IPS DF 6.9 (cell line): Measurements from ENCODE around the gene ADARB2.
"Not testable (repeated sequence)": the region's sequence is repeated elsewhere in the genome, so short reads cannot be mapped to it uniquely, and the experiment has no call there.

Source experiments
- DNase-seq: peaks from one replicate; pipeline ENCODE4 v3.0.0-alpha.2; 2013; ENCODE audit warnings: low read depth, low spot score
- H3K27ac ChIP-seq: one replicate; pipeline ENCODE4 v1.5.1; 2013; ENCODE audit warnings: low read length, control low read depth
- H3K27me3 ChIP-seq: 2 replicates; pipeline ENCODE4 v1.6.1; 2013; ENCODE audit warnings: mild to moderate bottlenecking, low read length; ENCODE audit not compliant: control insufficient read depth, insufficient read depth
- H3K36me3 ChIP-seq: 2 replicates; pipeline ENCODE4 v1.6.1; 2013; ENCODE audit warnings: low read length; ENCODE audit not compliant: control insufficient read depth, insufficient read depth
- H3K4me1 ChIP-seq: 2 replicates; pipeline ENCODE4 v1.6.1; 2013; ENCODE audit warnings: low read length; ENCODE audit not compliant: control insufficient read depth, insufficient read depth
- H3K4me3 ChIP-seq: 2 replicates; pipeline ENCODE4 v1.5.1; 2013; ENCODE audit warnings: mild to moderate bottlenecking, low read length
- H3K9me3 ChIP-seq: 2 replicates; pipeline ENCODE4 v1.6.1; 2013; ENCODE audit warnings: low read length, inconsistent platforms; ENCODE audit not compliant: control insufficient read depth, insufficient read depth
- WGBS: extraction: QIAGEN DNeasy Blood & Tissue Kit; methylation state at CpG from one replicate; pipeline ENCODE4 v1.1.7; 2013; ENCODE audit warnings: mixed read lengths, missing lambda C conversion rate; ENCODE audit not compliant: insufficient read length, insufficient coverage; 5-methylcytosine and 5-hydroxymethylcytosine counted together

ADARB2 gene

DNA sequence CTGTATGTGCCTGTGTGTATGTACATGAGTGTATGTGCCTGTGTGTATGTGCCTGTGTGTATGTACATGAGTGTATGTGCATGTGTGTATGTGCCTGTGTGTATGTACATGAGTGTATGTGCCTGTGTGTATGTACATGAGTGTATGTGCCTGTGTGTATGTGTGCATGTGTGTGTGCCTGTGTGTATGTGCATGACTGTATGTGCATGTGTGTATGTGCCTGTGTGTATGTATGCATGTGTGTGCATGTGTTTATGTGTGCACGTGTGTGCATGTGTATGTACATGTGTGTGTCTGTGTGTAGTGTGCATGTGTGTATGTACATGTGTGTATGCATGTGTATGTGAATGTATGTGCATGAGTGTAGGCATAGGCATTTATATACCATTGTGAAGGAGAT lies 274.8 kb downstream of the ADARB2 start:
- Histone ChIP-seq H3K27me3 (no peaks in the 10 kb centered on the region; the same call in 1 of the 2 replicates), H3K4me3 (no peak overlapping the region), H3K27ac (no peak overlapping the region), H3K4me1 (no peaks in the 10 kb centered on the region; the same call in 1 of the 2 replicates), H3K36me3 (no peaks in the 10 kb centered on the region), H3K9me3 (no peaks in the 10 kb centered on the region)
- WGBS = no CpG with 5 or more reads among the region's 1 CpG
- DNase-seq = no peak

DNA sequence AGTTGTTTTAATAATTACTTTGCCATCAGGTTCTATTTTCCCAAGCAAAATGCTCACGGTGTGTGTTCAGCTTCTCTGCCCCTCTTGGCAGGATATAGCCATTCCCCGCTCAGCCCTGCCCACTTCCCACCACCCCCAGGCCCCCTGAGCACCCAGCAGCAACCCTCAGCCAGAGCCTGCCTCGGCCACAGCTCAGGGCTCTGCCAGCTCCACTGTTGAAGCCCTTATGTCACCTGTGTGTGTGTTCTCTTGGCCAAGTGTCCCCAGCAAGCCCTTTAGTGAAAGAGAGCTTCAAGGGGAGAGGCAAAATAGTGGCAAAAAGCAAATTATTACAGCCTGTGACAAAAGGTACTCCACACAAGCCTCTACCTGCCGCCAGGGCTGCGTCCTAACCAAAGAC lies 275.3 kb downstream of the ADARB2 start:
- Histone ChIP-seq H3K36me3 (no peaks in the 10 kb centered on the region), H3K4me1 (no peaks in the 10 kb centered on the region; the same call in 1 of the 2 replicates), H3K4me3 (no peak overlapping the region), H3K27me3 (no peaks in the 10 kb centered on the region; the same call in 1 of the 2 replicates), H3K9me3 (no peaks in the 10 kb centered on the region), H3K27ac (no peak overlapping the region)
- no peak for DNase-seq
- no CpG with 5 or more reads among the region's 5 CpGs for WGBS

DNA sequence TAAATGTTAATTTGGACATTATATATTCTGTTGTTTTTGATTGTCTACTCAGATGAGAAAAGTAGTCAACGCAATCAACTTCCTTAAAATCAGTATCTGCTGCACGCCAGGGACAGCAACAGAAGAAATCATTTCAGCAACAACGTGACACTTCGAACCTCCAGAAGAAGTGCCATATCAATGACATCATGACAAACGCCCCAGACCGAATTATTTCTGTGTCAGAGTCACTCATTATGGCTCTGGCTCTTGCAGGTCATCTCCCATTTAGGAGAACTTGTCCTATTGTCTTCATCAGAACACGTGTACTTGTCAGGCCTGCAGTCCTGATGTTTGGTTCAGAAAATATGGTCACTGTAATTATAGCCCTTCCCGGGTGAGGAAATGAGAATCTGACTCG lies 276.3 kb downstream of the ADARB2 start:
- Histone ChIP-seq H3K27ac (no peak overlapping the region), H3K36me3 (no peaks in the 10 kb centered on the region), H3K27me3 (no peaks in the 10 kb centered on the region; the same call in 1 of the 2 replicates), H3K4me3 (no peak overlapping the region), H3K9me3 (no peaks in the 10 kb centered on the region), H3K4me1 (no peaks in the 10 kb centered on the region; the same call in 1 of the 2 replicates)
- no CpG with 5 or more reads among the region's 9 CpGs for WGBS
- DNase-seq = no peak

DNA sequence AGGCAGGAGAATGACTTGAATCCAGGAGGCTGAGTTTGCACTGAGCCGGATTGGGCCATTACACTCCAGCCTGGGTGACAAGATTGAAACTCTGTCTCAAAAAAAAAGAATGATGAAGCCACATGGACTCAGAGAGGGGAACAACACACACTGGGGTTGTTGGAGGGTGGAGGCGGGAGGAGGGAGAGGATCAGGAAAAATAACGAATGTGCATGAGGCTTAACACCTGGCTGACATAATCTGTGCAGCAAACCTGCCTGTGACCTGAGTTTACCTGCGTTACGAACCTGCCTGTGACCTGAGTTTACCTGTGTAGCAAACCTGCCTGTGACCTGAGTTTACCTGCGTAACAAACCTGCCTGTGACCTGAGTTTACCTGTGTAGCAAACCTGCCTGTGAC lies 277.7 kb downstream of the ADARB2 start:
- WGBS = no CpG with 5 or more reads among the region's 6 CpGs
- not testable (repeated sequence) for H3K4me1 ChIP-seq, DNase-seq, H3K27me3 ChIP-seq, H3K27ac ChIP-seq, H3K36me3 ChIP-seq, H3K4me3 ChIP-seq, H3K9me3 ChIP-seq

DNA sequence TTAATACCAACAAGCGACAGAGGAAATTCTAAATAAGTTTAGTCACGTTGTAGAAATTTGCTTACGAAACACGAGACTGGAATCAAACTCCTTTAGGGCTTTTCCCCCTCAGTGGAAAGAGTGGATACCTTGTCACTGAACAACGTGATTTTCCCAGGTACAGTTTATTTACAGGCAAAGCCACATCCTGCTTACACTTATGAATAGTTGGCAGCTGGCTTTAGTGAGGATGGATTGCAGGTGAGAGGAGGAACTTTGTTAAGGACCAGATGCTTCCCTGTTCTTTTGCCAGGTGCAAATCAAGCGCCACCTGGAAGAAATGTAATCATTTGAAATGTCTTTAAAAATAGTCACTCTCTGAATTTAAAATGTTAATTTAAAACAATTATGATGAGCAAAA lies 282.4 kb downstream of the ADARB2 start:
- no peak for DNase-seq
- WGBS = no CpG with 5 or more reads among the region's 6 CpGs
- no peaks in the 10 kb centered on the region; the same call in 1 of the 2 replicates for H3K4me1 ChIP-seq
- no peaks in the 10 kb centered on the region; the same call in 1 of the 2 replicates for H3K36me3 ChIP-seq
- no peak overlapping the region for H3K27ac ChIP-seq
- H3K27me3 ChIP-seq = no peaks in the 10 kb centered on the region; the same call in none of the 2 replicates
- H3K9me3 ChIP-seq = no peaks in the 10 kb centered on the region
- H3K4me3 ChIP-seq = no peak overlapping the region

DNA sequence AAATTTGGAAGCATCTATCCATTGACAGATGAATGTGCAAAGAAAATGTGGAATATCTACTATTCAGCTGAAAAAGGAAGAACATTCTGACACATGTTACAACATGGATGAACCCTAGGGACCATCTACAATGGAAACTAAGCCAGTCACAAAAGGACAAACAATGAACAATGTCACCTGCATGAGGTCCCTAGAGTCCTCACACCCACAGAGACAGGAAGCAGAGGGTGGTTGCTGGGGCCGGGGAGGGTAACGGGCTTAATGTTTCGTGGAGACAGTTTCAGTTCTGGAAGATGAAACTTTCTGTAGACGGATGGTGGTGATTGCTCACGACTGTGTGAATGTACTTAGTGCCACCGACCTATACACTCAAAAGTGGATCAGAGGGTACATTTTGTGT lies 282.9 kb downstream of the ADARB2 start:
- H3K36me3 ChIP-seq = no peaks in the 10 kb centered on the region; the same call in 1 of the 2 replicates
- no peaks in the 10 kb centered on the region for H3K9me3 ChIP-seq
- DNase-seq = no peak
- no CpG with 5 or more reads among the region's 6 CpGs for WGBS
- H3K4me3 ChIP-seq = no peak overlapping the region
- no peak overlapping the region for H3K27ac ChIP-seq
- no peaks in the 10 kb centered on the region; the same call in none of the 2 replicates for H3K27me3 ChIP-seq
- no peaks in the 10 kb centered on the region; the same call in 1 of the 2 replicates for H3K4me1 ChIP-seq

DNA sequence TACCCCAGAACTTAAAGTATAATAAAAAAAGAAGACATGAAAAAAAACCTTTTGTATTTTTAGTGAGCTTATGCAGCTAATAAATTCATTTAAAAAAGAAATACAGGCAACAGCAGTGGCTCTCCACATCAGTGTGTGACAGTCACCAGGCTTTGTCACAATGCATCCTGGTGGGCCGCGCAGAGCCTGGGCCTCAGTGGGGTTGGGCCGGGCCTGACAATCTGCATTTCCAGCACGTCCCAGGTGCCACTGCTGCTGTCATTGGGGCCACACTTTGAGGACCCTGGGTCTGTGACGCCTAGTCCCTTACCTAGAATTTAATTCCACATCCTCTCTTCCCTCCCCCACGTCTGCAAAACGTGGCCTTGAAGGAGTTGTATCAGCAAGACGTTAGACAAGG lies 284.5 kb downstream of the ADARB2 start:
- no peak overlapping the region for H3K27ac ChIP-seq
- DNase-seq = no peak
- peaks cover 2% of the 10 kb centered on the region; the same call in 1 of the 2 replicates for H3K4me1 ChIP-seq
- no CpG with 5 or more reads among the region's 8 CpGs for WGBS
- H3K9me3 ChIP-seq = no peaks in the 10 kb centered on the region
- no peaks in the 10 kb centered on the region; the same call in none of the 2 replicates for H3K27me3 ChIP-seq
- no peaks in the 10 kb centered on the region; the same call in 1 of the 2 replicates for H3K36me3 ChIP-seq
- no peak overlapping the region for H3K4me3 ChIP-seq

DNA sequence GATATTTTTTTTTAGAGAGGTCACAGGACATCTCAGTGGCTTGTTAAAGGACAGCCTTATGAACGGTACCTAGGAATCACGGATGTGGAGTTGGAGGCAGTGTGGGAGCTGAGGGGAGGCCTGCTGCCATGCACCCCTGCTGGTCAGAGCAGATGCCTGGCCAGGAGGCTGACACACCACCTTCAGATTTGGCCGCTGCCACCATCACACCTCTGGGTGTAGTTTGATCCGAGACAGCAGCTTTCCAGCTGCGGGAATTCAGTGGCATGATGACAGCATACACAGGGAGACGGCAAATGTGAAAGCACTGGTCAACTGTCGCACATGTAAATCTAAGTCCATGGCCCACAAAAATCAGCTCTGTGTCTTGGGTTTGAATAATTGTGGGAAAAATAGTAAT lies 285.4 kb downstream of the ADARB2 start:
- peaks cover 2% of the 10 kb centered on the region; the same call in 1 of the 2 replicates for H3K4me1 ChIP-seq
- WGBS = no CpG with 5 or more reads among the region's 7 CpGs
- no peak overlapping the region for H3K27ac ChIP-seq
- DNase-seq = no peak
- H3K27me3 ChIP-seq = no peaks in the 10 kb centered on the region; the same call in none of the 2 replicates
- H3K36me3 ChIP-seq = no peaks in the 10 kb centered on the region; the same call in 1 of the 2 replicates
- H3K4me3 ChIP-seq = no peak overlapping the region
- no peaks in the 10 kb centered on the region for H3K9me3 ChIP-seq

DNA sequence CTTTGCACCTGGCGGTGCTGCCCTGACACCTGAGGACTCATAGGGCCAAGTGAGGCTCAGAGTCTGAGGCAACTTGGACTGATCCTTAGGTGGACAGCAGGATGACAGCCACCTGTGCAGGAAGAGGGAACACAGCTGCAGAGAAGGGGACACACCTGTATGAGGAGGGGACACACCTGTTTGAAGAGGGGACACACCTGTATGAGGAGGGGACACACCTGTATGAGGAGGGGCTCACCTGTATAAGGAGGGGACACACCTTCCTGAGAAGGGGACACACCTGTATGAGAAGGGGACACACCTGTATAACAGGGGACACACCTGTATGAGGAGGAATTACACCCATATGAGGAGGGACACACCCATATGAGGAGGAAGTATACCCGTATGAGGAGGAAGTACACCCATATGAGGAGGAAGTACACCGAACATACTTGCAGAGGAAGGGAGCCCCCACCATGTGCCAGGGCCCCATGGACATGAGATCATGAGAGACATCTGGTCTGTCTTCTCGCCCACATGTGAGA lies 285.9 kb downstream of the ADARB2 start:
- H3K4me1 ChIP-seq = peaks cover 2% of the 10 kb centered on the region; the same call in 1 of the 2 replicates
- H3K27ac ChIP-seq = no peak overlapping the region
- DNase-seq = no peak
- WGBS = no CpG with 5 or more reads among the region's 4 CpGs
- no peaks in the 10 kb centered on the region; the same call in none of the 2 replicates for H3K27me3 ChIP-seq
- H3K9me3 ChIP-seq = no peaks in the 10 kb centered on the region
- no peaks in the 10 kb centered on the region; the same call in 1 of the 2 replicates for H3K36me3 ChIP-seq
- H3K4me3 ChIP-seq = no peak overlapping the region

DNA sequence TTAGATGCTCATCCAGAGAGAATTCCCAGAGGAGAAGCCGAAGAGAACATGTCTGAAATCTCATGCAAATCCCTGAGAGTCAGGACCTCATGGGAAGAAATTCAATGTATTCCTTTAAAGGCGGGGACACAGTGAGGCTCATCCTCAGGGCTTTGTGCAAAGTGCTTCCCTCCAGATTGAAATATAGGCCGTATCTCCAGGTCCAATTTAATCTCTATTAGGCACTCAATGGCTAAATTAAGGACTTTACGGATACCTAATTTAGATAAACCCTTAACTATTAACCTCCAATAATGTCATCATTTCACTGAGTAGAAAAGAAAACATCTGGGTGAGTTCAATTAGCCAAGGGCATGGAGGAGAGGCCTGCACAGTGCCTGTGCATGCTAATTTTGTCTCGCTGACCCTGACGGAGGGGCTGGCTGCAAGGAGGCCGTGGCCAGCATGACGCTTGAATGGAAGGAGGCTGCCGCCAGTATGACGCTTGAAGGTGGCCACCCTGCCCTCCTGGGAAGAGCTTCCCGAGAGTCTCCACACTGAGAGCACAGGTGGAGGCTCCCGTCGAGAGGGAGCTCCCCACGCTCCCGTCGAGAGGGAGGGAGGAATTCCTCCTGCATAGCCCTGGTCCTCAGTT lies 287.6 kb downstream of the ADARB2 start:
- Histone ChIP-seq H3K4me1 (peaks cover 2% of the 10 kb centered on the region; the same call in 1 of the 2 replicates), H3K27me3 (no peaks in the 10 kb centered on the region; the same call in 1 of the 2 replicates), H3K4me3 (no peak overlapping the region), H3K36me3 (no peaks in the 10 kb centered on the region; the same call in 1 of the 2 replicates), H3K27ac (no peak overlapping the region), H3K9me3 (no peaks in the 10 kb centered on the region)
- no peak for DNase-seq
- no CpG with 5 or more reads among the region's 16 CpGs for WGBS
